MG63 (cell line): ENCODE measurements around the gene RGMA. TPM values are rescaled to one million over a fixed set of nuclear protein-coding genes. Genes with fewer than 3 reads are reported as not detected.

Experiments used
- DNase-seq: peaks from one replicate; pipeline ENCODE4 v3.0.0-alpha.2; 2020
- H3K27me3 ChIP-seq: fragments of 250-450 bp; sonication (Bioruptor Pico); 2 replicates; pipeline ENCODE4 v1.5.1; 2020; ENCODE audit warnings: mild to moderate bottlenecking, moderate library complexity
- H3K36me3 ChIP-seq: fragments of 250-450 bp; sonication (Bioruptor Pico); 2 replicates; pipeline ENCODE4 v1.5.1; 2020; ENCODE audit warnings: mild to moderate bottlenecking, moderate library complexity
- H3K4me3 ChIP-seq: fragments of 250-450 bp; sonication (Bioruptor Pico); 2 replicates; pipeline ENCODE4 v1.5.1; 2020; ENCODE audit warnings: mild to moderate bottlenecking, moderate library complexity
- H3K9me3 ChIP-seq: fragments of 250-450 bp; sonication (Bioruptor Pico); 2 replicates; pipeline ENCODE4 v1.5.1; 2020; ENCODE audit warnings: mild to moderate bottlenecking, moderate library complexity
- total RNA-seq: library from RNA; depleted of rRNA; stranded (reverse); fragments of >200 nt; shearing (Covaris generic); gene quantifications from 2 replicates; pipeline ENCODE4 v1.2.3, GENCODE V29; 2014; ENCODE audit warnings: low replicate concordance; rRNA removed

Gene RGMA, protein sequence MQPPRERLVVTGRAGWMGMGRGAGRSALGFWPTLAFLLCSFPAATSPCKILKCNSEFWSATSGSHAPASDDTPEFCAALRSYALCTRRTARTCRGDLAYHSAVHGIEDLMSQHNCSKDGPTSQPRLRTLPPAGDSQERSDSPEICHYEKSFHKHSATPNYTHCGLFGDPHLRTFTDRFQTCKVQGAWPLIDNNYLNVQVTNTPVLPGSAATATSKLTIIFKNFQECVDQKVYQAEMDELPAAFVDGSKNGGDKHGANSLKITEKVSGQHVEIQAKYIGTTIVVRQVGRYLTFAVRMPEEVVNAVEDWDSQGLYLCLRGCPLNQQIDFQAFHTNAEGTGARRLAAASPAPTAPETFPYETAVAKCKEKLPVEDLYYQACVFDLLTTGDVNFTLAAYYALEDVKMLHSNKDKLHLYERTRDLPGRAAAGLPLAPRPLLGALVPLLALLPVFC
- 0.47 TPM in 1 of 2 replicates, not detected in the other for total RNA-seq

DNA sequence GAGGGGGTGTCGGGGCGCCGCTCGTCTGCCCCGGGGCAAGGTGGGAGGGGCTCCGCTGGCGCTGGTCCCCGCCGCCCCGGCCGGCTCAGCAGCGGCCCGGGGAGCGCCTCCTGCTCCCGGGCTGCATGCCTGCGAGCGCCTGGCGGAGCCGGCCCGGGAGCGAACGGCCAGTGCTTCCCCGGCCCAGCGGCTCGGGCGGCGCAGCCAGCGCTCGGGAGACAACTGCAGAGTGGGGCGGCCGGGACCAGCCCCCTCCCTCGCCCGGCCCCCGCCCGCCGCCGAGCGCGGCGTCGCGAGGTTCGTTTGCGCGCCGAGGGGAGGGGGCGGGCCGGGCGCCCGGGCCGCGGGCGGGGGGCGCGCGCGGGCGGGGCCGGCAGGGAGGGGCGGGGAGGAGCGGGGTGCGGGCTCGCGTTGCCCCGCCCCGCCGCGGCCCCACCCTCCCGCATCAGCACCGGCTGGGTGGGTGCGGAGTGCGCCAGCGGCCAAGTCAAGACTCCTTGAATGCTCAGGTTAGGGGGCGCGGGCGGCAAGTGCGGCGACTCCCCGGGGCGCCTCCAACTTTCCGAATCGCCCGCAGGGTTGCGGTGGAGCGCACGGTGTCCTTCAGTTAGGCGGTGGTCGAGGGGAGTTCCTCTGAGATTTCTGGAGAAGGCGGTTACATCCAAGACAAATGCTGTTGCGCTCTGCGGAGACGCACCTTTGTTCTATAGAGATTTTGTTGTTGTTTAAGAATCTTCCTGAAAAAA is at the start of gene RGMA:
Gene RGMA, minus strand, starts transcription at position 231 of the 746 bp plus-strand sequence. CDS start 279 bp downstream, outside the sequence.
- DNase-seq: peak; percentile 17
- Histone ChIP-seq H3K4me3 (peak within 1 kb of the TSS; percentile 42), H3K27me3 (peaks cover 29% of the 10 kb centered on the region), H3K36me3 (no peaks in the 10 kb centered on the region), H3K9me3 (no peaks in the 10 kb centered on the region)

DNA sequence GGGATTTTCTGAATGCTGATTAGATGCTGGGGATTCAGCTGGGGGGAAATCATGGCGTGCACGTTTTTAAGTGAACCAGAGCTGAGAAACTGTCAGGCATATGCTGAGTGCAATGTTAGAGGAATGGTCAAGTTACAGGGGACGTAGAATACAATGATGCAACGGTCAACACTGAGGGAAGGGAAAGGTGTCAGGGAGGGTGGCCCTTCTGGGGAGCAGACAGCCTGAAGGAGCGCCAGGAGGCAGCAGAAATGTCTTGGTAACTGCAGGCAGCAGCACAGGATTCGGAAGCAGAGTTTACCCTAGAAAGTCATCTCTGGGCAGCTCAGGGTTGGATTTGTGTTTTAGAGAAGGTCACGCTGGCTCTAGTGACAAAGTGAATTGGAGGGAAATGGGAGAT is 47.6 kb upstream of the RGMA start:
- no peaks in the 10 kb centered on the region for H3K9me3 ChIP-seq

DNA sequence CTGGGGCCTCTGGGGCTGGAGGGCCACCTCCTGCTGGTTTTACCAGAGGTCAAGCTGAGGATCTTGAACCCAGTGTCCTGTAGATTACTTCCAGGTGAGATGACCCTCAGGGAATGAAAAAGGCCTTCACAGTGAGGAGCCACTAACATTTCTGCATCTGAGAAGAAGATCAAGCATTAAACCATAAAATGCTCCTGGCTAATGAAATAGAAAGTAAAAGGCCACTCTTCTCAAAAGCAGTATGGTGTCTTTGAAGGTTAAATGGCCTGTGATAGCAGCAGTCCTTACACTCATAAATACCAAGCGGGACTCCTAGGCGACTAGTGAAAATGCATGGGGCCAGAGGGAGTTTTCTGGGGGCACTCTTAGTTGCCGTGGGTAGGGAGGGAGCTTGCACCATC is 47.0 kb upstream of the RGMA start:
- Histone ChIP-seq H3K27me3 (no peaks in the 10 kb centered on the region), H3K4me3 (no peak overlapping the region), H3K36me3 (no peaks in the 10 kb centered on the region), H3K9me3 (no peaks in the 10 kb centered on the region)
- no peak for DNase-seq

More for the DNA sequence above, 47.6 kb upstream of the RGMA start:
- H3K4me3 ChIP-seq: no peak overlapping the region
- H3K27me3 ChIP-seq: no peaks in the 10 kb centered on the region
- H3K36me3 ChIP-seq: no peaks in the 10 kb centered on the region
- no peak for DNase-seq

DNA sequence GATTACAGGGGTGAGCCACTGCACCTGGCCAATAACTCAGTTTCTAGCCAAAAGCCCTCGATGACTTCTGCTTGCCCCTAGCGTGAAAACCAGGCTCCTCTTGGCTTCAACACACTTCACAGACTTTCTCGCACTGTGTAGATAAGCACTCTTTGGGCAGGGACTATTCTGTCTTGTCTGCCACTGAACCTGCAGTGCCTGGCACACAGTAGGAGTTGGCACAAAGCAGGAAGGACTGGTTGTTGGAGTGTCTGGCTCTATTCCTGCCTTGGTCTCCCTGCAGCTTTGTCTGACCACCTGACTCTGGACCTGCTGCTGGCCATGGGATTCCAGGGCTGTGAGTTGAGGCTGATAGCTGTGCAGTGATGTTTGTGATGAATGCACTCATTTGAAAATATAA is 46.4 kb upstream of the RGMA start:
- no peaks in the 10 kb centered on the region for H3K36me3 ChIP-seq
- H3K27me3 ChIP-seq: no peaks in the 10 kb centered on the region
- no peaks in the 10 kb centered on the region for H3K9me3 ChIP-seq
- DNase-seq: no peak
- no peak overlapping the region for H3K4me3 ChIP-seq

DNA sequence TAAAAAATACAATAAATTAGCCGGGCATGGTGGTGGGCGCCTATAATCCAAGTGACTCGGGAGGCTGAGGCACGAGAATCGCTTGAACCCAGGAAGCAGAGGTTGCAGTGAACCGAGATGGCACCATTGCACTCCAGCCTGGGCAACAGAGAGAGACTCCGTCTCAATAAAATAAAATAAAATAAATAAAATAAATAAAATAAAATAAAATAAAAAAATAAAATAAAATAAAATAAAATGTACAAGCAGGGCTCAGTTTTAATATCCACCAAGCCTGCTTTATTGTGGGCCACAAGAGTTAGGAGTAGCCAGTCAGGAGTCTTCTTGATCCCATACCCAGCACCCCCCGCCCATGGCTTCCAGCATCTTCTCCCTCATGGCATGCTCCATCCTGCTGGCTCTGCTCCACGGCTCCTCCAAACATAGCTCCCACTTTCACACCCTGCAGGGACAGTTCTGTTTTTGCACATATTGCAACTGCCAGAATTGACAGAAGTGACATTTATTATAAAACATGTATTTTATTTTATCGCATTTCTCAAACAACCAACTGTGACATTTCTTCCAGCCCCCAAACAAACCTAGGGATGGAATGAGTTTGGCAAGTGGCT is 42.6 kb upstream of the RGMA start:
- no peak for DNase-seq
- Histone ChIP-seq H3K4me3 (no peak overlapping the region), H3K27me3 (no peaks in the 10 kb centered on the region), H3K9me3 (no peaks in the 10 kb centered on the region), H3K36me3 (no peaks in the 10 kb centered on the region)

DNA sequence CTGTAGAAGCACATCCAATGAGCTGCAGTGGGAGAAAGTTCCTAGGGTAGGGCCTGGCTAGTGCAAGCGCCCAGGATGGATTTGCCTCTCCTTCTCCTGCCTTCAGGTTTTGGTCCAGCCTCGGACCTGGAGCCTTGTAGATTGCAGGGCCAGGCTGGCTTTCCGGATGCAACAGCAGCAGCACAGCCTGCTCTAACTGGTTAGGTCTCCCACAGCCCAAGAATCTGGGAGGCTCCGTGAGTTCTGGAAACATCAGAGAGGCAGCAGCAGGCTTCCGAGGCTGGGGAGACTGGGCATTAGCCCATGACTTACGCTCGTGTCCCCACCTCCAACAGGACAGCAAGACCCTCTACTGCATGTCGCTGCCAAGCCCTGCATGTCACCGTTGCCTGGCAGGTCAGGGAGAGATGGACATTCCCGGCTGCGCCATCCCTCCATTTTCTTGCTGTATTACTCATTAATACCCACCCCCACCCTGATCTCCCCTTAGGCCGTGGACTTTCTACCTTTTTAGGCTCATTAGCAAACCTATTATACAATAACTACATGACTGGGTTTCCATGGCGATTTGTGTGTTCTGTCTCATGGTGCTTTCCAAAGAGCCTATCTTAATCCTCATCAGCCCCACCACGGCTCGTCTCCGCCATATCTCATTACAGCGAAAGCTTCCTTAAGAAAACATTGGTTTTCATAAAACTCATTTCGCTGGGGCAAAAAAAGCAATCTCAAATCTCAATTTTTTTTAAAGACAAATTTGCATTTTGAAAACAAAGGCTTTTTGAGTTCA is 40.9 kb upstream of the RGMA start:
- no peak overlapping the region for H3K4me3 ChIP-seq

DNA sequence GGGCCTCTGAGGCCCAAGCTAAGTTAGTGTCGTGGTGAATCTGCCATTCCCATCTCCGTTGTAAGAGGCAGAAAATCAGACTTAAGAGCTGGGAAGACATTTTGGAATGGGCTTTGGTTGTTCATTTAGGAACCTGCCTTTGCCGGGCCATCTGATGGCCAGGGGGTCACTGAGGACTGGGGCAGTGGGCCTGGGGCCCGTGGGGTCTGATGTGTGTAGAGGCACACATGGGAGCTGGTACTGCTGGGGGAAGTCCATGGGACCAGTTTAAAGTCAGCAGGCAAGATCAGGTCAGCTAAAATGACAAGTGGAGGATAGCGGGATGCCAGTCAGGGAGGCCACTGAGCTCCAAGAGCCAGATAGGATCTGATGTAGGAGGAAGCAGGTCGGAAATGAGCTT is 38.3 kb upstream of the RGMA start:
- H3K4me3 ChIP-seq: no peak overlapping the region
- H3K36me3 ChIP-seq: no peaks in the 10 kb centered on the region

More for the DNA sequence above, 40.9 kb upstream of the RGMA start:
- DNase-seq: no peak
- H3K27me3 ChIP-seq: no peaks in the 10 kb centered on the region
- H3K36me3 ChIP-seq: no peaks in the 10 kb centered on the region
- no peaks in the 10 kb centered on the region for H3K9me3 ChIP-seq

DNA sequence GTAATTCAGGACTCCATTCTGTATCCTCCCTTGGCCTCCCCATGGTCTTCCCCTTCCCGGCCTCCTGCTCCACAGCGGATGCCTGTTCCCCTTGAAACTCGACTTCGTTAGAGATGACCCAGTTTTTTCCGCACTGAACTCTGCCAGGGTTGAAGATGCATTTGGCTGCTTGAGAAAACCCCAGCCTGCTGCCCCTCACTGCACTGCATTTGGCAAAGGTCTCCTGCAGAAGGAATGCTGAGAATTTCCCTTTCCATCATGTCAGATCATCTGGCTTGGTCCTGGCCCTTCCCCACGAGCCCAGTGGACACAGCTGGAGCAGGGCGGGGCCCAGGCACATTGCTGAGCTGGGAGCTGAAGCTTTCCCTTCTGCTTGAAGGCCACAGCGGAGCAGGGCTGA is 37.6 kb upstream of the RGMA start:
- H3K27me3 ChIP-seq: no peaks in the 10 kb centered on the region
- H3K36me3 ChIP-seq: no peaks in the 10 kb centered on the region
- peak; percentile 36 for DNase-seq
- H3K9me3 ChIP-seq: no peaks in the 10 kb centered on the region
- H3K4me3 ChIP-seq: no peak overlapping the region

More for the DNA sequence above, 38.3 kb upstream of the RGMA start:
- H3K27me3 ChIP-seq: no peaks in the 10 kb centered on the region
- DNase-seq: no peak
- H3K9me3 ChIP-seq: no peaks in the 10 kb centered on the region

DNA sequence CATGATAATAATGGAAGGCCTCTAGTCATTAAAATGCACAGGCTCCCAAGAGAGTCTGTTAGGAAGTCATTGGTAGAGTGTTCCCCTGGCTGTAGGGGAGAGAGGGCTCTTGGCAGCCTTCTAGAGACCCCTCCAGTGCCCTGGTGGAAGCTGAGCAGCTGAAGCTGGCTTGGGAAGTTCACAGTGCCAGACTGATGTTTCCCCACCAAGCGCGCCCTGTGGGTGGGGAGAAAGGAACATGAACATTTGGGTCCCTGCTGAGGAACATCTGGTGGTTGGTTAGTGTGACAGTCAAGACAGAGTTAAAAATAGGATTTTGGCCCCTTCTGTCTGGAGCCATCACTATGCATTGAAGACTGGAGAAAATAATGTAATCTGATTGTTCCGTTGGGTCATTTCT is 37.1 kb upstream of the RGMA start:
- DNase-seq: no peak
- no peaks in the 10 kb centered on the region for H3K9me3 ChIP-seq
- H3K4me3 ChIP-seq: no peak overlapping the region
- no peaks in the 10 kb centered on the region for H3K36me3 ChIP-seq
- H3K27me3 ChIP-seq: no peaks in the 10 kb centered on the region

DNA sequence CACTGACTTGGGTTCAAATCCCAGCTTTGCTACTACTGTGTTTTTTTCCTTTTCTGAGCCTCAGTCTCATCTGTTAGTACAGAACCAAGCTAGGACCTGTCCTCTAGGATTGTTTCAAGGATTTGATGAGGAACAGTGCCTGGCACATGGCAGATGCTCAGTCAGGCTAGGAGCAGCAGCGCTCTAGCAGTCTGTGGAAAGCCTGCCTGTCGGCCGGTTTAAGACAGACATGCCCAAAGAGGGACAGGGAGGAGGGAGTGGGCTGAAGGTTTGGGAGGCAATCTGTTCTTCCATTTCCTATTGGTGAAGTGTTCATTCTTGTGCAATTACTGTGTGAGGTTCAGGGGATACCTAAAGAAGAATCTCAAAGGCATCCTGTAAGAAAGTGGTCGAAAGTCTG is 35.1 kb upstream of the RGMA start:
- H3K9me3 ChIP-seq: no peaks in the 10 kb centered on the region
- H3K4me3 ChIP-seq: no peak overlapping the region
- DNase-seq: no peak
- no peaks in the 10 kb centered on the region for H3K36me3 ChIP-seq
- H3K27me3 ChIP-seq: no peaks in the 10 kb centered on the region

DNA sequence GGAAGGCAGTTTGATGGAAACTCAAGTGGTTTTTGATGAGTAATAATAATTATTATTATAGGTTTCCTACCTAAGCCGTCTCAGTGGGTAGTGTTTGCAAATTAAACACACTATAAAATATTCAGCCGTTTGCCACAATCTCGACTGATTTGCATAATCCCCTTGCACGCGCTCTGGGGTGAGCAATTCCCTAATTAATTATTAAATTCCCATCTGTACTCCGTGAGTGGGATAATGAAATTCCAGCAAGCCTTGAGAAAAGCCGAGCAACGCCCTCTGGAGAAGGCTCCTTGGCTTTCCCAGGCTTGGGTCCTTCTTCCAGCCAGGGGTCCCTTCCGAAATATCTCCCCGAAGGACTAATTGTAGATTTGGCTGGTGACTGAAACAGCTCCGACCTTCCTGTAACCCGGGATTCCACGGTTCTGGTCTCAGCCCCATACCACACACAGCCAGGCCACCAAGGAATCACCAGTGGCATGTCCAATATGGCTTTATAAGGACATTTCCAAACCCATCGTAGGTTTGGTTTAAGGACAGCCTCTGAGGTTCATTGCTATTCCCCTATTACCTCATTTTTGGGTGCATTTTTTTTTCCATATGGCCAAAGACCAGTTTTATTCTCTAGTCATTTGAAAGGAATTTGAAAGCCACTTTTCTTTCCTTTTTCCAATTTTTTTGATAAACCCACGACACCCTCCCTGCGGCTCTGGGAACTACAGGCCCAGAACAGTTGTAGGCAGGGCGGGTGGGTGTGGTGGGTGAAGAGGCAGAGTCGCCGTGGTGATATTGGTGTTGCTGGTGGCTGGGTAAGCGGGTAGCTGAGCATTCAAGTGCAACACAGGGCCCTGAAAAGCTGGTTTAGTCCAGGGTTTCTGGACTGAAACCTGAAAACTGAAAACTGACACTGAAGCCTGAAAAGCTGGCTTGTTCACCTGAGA is 33.2 kb upstream of the RGMA start:
- Histone ChIP-seq H3K27me3 (no peaks in the 10 kb centered on the region; the same call in 1 of the 2 replicates), H3K4me3 (no peak overlapping the region), H3K36me3 (no peaks in the 10 kb centered on the region), H3K9me3 (no peaks in the 10 kb centered on the region)
- DNase-seq: peak; percentile 28

DNA sequence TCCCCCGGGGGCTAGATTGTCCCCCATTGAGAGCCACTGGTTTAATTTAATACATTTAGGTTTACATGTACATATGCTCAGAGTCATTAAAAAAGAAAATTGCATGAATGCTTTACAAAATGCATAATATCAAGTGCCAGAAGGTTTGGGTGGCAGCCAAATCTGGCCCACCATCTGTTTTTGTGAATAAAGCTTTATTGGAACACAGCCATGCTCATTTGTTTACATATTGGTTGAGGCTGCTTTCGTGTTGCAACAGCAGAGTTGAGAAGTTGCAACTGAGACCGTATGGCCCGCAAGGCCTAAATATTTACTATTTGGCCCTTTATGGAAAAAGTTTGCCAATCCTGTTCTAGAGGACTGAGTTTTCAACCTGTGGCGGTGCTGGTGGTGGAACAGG is 32.1 kb upstream of the RGMA start:
- H3K4me3 ChIP-seq: no peak overlapping the region
- no peaks in the 10 kb centered on the region for H3K9me3 ChIP-seq
- DNase-seq: no peak
- no peaks in the 10 kb centered on the region; the same call in 1 of the 2 replicates for H3K27me3 ChIP-seq
- no peaks in the 10 kb centered on the region for H3K36me3 ChIP-seq

DNA sequence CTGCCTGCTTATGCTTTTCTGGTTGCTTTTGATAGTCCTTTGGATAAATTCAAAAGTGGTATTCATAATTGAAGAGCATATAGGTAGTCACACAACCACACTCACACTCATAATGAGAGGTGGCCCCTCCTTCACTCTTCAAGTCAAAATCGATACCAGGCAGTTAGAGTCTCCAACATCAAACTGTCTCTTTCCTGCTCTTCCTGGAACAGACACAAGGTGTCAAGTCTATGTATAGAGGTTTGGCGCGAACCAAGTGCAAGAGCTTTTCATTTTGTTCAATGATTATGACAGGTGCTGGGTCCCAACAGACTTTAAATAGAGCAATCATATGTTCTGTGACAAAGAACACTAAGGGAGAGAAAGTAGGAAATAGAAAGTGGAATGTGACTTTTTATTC is 29.9 kb upstream of the RGMA start:
- Histone ChIP-seq H3K27me3 (no peaks in the 10 kb centered on the region; the same call in 1 of the 2 replicates), H3K36me3 (no peaks in the 10 kb centered on the region), H3K4me3 (no peak overlapping the region), H3K9me3 (no peaks in the 10 kb centered on the region)
- DNase-seq: no peak

DNA sequence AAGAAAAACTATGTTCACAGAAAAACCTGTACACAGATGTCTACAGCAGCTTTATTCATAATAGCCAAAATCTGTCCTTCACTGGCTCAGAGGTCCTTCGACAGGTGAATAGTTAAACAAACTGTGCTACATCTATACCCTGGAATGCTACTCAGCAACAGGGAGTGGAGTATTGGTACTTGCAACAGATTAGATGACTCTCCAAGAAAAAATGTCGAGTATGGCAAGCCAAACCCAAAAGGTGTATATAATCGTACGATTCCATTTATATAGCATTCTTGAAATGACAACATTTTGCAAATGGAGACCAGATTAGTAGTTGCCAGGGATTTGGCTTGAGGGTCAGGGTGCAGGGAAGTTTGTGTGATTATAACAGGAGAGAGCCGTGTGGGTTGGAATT is 22.4 kb upstream of the RGMA start:
- no peaks in the 10 kb centered on the region for H3K36me3 ChIP-seq
- no peak for DNase-seq
- no peak overlapping the region for H3K4me3 ChIP-seq
- no peaks in the 10 kb centered on the region for H3K9me3 ChIP-seq
- no peaks in the 10 kb centered on the region; the same call in 1 of the 2 replicates for H3K27me3 ChIP-seq

DNA sequence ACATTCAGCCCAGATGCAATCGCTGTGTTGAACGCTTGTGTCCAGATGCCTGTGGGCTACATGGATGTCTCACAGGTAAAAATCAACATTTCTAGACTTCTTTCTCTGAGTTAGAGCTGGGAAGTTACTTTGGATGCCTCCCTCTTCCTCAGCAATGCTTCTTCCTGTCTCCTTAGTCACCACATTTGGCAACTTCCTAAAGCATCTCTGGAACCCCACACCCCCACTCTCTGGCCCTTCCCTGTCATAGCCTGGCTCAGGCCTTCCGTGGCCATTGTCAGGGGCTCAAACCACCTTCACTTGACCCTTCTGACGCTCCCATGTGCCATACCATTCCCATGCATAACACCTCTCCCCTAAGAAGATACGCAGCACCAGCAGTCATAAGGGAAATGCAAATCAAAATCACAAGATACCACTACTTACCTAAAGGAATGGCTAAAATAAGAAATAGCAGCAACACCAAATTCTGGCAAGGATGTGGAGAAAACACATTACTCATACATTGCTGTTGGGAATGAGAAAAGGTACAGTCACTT is 21.6 kb upstream of the RGMA start:
- Histone ChIP-seq H3K36me3 (no peaks in the 10 kb centered on the region), H3K9me3 (no peaks in the 10 kb centered on the region), H3K27me3 (no peaks in the 10 kb centered on the region), H3K4me3 (no peak overlapping the region)
- DNase-seq: peak; percentile 47
